ENCODE data around the gene SCYGR5. TPM values are rescaled to one million over a fixed set of nuclear protein-coding genes. Genes with fewer than 3 reads are reported as not detected.
A peak's percentile ranks its signal among the peaks of the same experiment; 100 is the strongest.

SCYGR5 gene
- total RNA-seq, 1 donor from 2014 or later: not detected

DNA sequence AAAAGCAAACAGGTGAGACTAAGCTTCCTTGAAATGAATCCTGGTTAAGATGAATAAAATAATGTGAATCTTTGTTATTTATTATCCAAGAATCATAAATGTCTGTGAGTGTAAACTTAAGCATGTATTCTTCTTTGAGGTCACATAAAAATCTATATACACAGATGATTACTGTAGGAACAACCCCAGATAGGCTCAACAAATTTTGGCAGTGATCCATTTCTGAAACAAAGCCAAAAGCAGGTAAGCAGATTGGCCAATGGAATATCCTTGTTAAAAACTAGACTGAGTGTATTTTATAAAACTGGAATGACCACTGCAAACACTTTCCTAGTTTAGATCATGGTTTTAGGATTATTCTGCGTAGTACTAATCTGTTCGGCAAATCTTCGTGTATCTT, 11.3 kb downstream of the SCYGR5 start:
- Histone ChIP-seq H3K36me3 (no peaks in the 10 kb centered on the region), H3K27me3 (no peaks in the 10 kb centered on the region), H3K4me3 (no peak overlapping the region), H3K27ac (no peak overlapping the region), H3K9me3 (no peaks in the 10 kb centered on the region), H3K4me1 (no peaks in the 10 kb centered on the region)
- no peak for DNase-seq
- TF ChIP-seq, protein P1, sequence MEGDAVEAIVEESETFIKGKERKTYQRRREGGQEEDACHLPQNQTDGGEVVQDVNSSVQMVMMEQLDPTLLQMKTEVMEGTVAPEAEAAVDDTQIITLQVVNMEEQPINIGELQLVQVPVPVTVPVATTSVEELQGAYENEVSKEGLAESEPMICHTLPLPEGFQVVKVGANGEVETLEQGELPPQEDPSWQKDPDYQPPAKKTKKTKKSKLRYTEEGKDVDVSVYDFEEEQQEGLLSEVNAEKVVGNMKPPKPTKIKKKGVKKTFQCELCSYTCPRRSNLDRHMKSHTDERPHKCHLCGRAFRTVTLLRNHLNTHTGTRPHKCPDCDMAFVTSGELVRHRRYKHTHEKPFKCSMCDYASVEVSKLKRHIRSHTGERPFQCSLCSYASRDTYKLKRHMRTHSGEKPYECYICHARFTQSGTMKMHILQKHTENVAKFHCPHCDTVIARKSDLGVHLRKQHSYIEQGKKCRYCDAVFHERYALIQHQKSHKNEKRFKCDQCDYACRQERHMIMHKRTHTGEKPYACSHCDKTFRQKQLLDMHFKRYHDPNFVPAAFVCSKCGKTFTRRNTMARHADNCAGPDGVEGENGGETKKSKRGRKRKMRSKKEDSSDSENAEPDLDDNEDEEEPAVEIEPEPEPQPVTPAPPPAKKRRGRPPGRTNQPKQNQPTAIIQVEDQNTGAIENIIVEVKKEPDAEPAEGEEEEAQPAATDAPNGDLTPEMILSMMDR (IDR thresholded peaks at IDR 0.05): no peak
- intact Hi-C loops (cut with DNase I): no loop called here
- ATAC-seq: no peak

DNA sequence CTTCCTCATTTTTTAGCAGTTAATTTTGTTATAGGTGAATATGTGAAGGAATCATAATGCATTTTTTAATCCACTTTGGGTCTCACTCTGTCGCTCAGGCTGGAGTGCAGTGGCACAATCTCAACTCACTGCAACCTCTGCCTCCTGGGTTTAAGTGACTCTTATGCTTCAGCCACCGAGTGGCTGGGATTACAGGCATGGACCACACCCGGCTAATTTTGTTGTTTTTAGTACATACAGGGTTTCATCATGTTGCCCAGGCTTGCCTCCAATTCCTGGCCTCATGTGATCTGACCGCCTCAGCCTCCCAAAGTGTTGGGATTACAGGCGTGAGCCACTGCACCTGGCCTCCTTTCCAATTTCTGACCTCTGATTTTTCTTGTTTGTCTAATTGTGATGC, 17.7 kb downstream of the SCYGR5 start:
- H3K4me3 ChIP-seq: no peak overlapping the region
- no peaks in the 10 kb centered on the region for H3K27me3 ChIP-seq
- DNase-seq (no peak), ATAC-seq (peak; percentile 83)
- no peaks in the 10 kb centered on the region for H3K9me3 ChIP-seq
- no peak overlapping the region for H3K27ac ChIP-seq
- intact Hi-C loops (cut with DNase I): no loop called here
- TF ChIP-seq, protein P1 (IDR thresholded peaks at IDR 0.05): no peak
- H3K4me1 ChIP-seq: no peaks in the 10 kb centered on the region
- H3K36me3 ChIP-seq: no peaks in the 10 kb centered on the region

DNA sequence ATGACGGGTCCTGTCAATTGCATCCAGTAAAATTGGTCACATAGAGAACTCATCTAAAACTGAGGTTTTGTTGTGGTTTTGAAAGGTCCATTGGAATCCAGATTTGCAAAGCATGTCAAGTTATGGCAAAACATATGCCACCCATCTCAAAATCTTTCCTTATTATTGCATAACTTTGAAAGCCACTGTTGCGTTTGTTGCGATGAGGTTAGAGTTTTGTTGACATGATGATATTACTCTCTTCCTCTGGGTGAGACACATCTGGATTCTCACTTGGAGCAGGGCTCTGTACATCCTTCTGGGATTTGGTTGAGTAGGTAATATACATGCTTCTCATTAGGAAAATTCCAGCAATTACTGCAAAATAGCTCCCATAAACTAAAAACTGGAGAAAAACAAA, 20.6 kb downstream of the SCYGR5 start:
- Histone ChIP-seq H3K27ac (no peak overlapping the region), H3K27me3 (no peaks in the 10 kb centered on the region), H3K4me1 (no peaks in the 10 kb centered on the region), H3K36me3 (no peaks in the 10 kb centered on the region), H3K4me3 (no peak overlapping the region), H3K9me3 (no peaks in the 10 kb centered on the region)
- ATAC-seq: no peak
- TF ChIP-seq, protein P1 (IDR thresholded peaks at IDR 0.05): no peak
- DNase-seq: no peak
- intact Hi-C loops (cut with DNase I): no loop called here

DNA sequence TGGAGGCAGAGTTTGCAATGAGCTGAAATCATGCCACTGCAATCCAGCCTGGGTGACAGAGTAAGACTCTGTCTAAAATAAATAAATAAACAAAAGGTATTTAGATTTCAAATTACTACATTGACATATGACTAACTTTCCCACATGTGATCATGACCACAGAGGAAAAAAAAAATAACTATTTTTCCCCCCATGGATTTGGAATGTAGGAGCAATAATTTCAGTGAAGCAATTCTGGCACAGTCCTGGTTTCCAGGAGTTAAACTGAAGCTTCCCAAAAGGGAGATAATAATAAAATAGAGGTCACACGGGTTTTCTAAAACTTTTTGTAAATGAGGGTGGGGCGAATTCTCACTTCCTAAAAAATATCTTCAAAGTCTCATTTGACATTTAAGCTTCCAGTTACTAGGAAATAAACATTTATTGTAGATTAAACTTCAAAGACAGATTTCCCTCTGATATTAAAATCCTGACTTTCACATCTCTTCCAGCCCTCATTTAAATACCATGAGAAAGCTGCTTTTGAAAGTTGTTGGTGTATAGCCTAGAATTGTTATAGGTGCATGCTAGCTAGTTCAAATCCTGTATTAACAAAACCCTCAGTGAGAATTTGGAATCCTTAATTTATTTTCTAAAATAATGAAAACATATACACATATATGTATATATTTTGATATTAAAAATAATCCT, 30.5 kb downstream of the SCYGR5 start:
- no peaks in the 10 kb centered on the region for H3K27me3 ChIP-seq
- DNase-seq (no peak), ATAC-seq (no peak)
- H3K4me3 ChIP-seq: no peak overlapping the region
- H3K27ac ChIP-seq: no peak overlapping the region
- H3K9me3 ChIP-seq: no peaks in the 10 kb centered on the region
- no peaks in the 10 kb centered on the region for H3K36me3 ChIP-seq
- TF ChIP-seq, protein P1 (IDR thresholded peaks at IDR 0.05): no peak
- no peaks in the 10 kb centered on the region for H3K4me1 ChIP-seq
- intact Hi-C loops (cut with DNase I): no loop called here

DNA sequence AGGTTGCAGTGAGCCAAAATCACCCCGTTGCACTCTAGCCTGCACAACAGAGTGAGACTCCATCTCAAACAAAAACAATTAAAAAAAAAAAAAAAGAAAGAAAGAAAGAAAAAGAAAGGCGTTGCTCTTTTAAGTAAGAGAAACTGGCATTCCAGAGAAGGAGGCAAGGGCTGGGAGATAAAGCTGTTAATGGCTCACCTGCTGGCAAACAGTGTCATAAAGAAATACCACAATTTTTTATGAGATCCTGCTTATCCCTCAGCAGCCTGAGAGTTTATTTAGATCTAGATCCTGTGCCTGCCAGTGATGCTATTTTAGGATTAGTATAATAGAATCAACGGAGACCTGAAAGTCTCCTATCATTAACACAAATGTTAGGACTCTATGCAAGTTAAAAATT, 35.0 kb downstream of the SCYGR5 start:
- DNase-seq (no peak), ATAC-seq (no peak)
- Histone ChIP-seq H3K9me3 (no peaks in the 10 kb centered on the region), H3K4me3 (no peak overlapping the region), H3K36me3 (no peaks in the 10 kb centered on the region), H3K4me1 (peaks cover 12% of the 10 kb centered on the region), H3K27me3 (no peaks in the 10 kb centered on the region), H3K27ac (no peak overlapping the region)
- TF ChIP-seq, protein P1 (IDR thresholded peaks at IDR 0.05): no peak
- intact Hi-C loops (cut with DNase I): no loop called here
